OCI-LY3 (cell line): ENCODE data around the gene TNK2.
A peak's percentile ranks its signal among the peaks of the same experiment; 100 is the strongest.

Experiments
- H2AFZ ChIP-seq: fragments of 200-600, 300-600 bp; shearing (Covaris generic); 2 replicates; pipeline ENCODE4 v1.6.0; 2014; ENCODE audit warnings: antibody characterized with exemption, low read depth, low read length
- H3K27ac ChIP-seq: fragments of 200-600, 300-600 bp; sonication (generic); 2 replicates; pipeline ENCODE4 v1.5.1; 2014; ENCODE audit warnings: mild to moderate bottlenecking, low read length, moderate library complexity, mixed read lengths
- H3K27me3 ChIP-seq: fragments of 200-600, 300-600 bp; sonication (generic); 2 replicates; pipeline ENCODE4 v1.6.1; 2014; ENCODE audit warnings: low read depth, low read length, mixed read lengths
- H3K36me3 ChIP-seq: fragments of 200-600, 300-600 bp; sonication (generic); replicated peaks from 2 replicates; pipeline ENCODE3; 2014; ENCODE audit warnings: low read depth, low read length, mixed read lengths
- H3K4me1 ChIP-seq: fragments of 300-600, 200-600 bp; sonication (generic); 2 replicates; pipeline ENCODE4 v1.6.1; 2014; ENCODE audit warnings: low read length, mixed read lengths
- H3K4me2 ChIP-seq: fragments of 200-600, 300-600 bp; sonication (generic); 2 replicates; pipeline ENCODE4 v1.6.1; 2014; ENCODE audit warnings: low read length, mixed read lengths
- H3K4me3 ChIP-seq: fragments of 300-600, 200-600 bp; sonication (generic); 2 replicates; pipeline ENCODE4 v1.5.1; 2014; ENCODE audit warnings: antibody characterized with exemption, mild to moderate bottlenecking, low read length, moderate library complexity
- H3K79me2 ChIP-seq: fragments of 300-600, 200-600 bp; shearing (Covaris generic); 2 replicates; pipeline ENCODE4 v1.6.1; 2014; ENCODE audit warnings: mild to moderate bottlenecking, low read length, mixed read lengths
- H3K9ac ChIP-seq: fragments of 300-600, 200-600 bp; shearing (Covaris generic); 2 replicates; pipeline ENCODE4 v1.6.0; 2014; ENCODE audit warnings: mild to moderate bottlenecking, low read length, moderate library complexity
- H3K9me3 ChIP-seq: fragments of 200-600, 300-600 bp; shearing (Covaris generic); 2 replicates; pipeline ENCODE4 v1.6.1; 2014; ENCODE audit warnings: low read length, mixed read lengths; ENCODE audit not compliant: insufficient read depth
- H4K20me1 ChIP-seq: fragments of 200-600, 300-600 bp; sonication (generic); 2 replicates; pipeline ENCODE4 v1.6.1; 2016; ENCODE audit warnings: low read length, mixed read lengths; ENCODE audit not compliant: insufficient read depth
- CTCF ChIP-seq: fragments of 200-600, 300-600 bp; sonication (generic); IDR thresholded peaks from 2 replicates; pipeline ENCODE4 v1.5.1; 2014; ENCODE audit warnings: antibody characterized with exemption, low read length, low read depth
- EZH2phosphoT487 ChIP-seq: fragments of 200-600 bp; shearing (Covaris generic); IDR thresholded peaks from 2 replicates; pipeline ENCODE4 v1.6.1; 2018; ENCODE audit warnings: antibody characterized with exemption, mixed run types, low read depth

TNK2 gene

DNA sequence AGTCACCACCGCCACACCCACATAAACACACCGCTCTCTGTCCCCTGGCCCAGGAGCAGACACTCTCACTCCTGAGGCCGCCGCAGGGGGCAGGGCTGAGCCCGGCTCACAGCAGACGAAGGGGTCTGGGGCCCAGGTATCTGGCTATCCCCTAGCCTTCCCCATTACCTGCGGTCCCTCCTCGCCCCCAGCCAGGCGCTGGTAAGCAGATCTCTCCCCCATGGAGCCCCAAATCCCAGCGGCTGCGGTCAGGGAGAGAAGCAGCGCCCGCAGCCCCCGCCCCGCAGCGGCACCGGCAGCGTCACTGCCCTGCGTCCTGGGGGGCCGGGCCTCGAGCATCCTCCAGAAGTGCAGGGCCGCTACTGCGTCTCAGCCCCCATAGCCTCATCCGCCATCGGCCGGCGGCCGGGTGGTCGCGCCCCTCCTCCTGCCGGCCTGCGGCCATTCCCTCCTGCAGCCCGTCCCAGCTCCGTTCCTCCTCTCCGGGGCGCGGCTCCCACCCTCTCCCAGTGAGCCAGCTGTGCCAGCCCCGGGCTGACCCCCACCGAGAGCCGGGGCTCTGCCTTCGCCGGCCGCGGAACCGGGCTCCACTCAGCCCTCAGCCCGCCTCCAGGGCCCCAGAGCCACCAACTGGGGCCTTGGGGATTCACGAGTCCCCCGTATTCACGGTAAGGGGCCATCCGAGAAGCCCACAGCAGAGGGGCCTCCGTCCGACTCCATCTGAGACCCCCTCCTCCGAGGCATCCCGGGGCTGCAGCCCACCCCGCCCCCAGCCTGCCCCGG is 13.1 kb downstream of the TNK2 start:
- Histone ChIP-seq H3K27ac (peak overlapping the region; percentile 30), H2AFZ (no peak overlapping the region; the same call in 1 of the 2 replicates)

GRCh38 chr3:195893916-195894465 is 14.4 kb downstream of the TNK2 start:
- no peaks in the 10 kb centered on the region for H3K9me3 ChIP-seq
- no peak for TF ChIP-seq EZH2phosphoT487
- TF ChIP-seq CTCF, result no peak
- H3K36me3 ChIP-seq, result no peaks in the 10 kb centered on the region
- peaks cover 10% of the 10 kb centered on the region for H3K4me1 ChIP-seq
- peak overlapping the region; percentile 46; the same call in 1 of the 2 replicates for H3K9ac ChIP-seq
- H2AFZ ChIP-seq, result no peak overlapping the region
- H3K4me3 ChIP-seq, result peak overlapping the region; percentile 93
- H3K79me2 ChIP-seq, result peaks cover 16% of the 10 kb centered on the region; the same call in 1 of the 2 replicates
- peak overlapping the region; percentile 100 for H3K4me2 ChIP-seq
- H3K27ac ChIP-seq, result no peak overlapping the region
- peaks cover 3% of the 10 kb centered on the region for H4K20me1 ChIP-seq
- H3K27me3 ChIP-seq, result no peaks in the 10 kb centered on the region

More for the DNA sequence above, 13.1 kb downstream of the TNK2 start:
- H3K79me2 ChIP-seq, result peaks cover 21% of the 10 kb centered on the region; the same call in 1 of the 2 replicates
- H3K36me3 ChIP-seq, result no peaks in the 10 kb centered on the region
- H3K9me3 ChIP-seq, result no peaks in the 10 kb centered on the region
- H3K4me3 ChIP-seq, result peak overlapping the region; percentile 93
- H3K27me3 ChIP-seq, result no peaks in the 10 kb centered on the region
- peak overlapping the region; percentile 100 for H3K4me2 ChIP-seq
- H3K9ac ChIP-seq, result peak overlapping the region; percentile 46
- H3K4me1 ChIP-seq, result peaks cover 10% of the 10 kb centered on the region
- H4K20me1 ChIP-seq, result peaks cover 3% of the 10 kb centered on the region
- TF ChIP-seq CTCF (no peak), EZH2phosphoT487 (no peak)

DNA sequence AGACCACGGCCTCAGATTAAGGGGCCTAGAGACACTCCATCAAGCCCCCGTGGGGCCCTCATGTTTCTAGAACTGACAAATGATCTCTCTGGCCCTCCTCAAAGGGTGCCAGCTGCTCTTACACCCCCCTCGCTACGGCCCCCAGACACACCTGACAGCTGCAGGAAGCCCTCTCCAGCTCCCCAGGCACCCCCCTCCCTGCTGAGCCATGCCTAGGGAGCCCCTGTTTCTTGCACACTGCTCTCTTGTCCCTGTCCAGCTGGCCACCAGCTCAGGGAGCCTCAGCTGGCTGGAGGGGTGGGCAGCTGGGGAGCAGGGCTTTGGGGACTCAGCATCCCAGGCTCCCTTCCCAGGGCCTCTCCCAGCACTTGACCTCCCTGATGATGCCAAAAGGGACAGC is 14.8 kb downstream of the TNK2 start:
- no peak overlapping the region for H3K4me2 ChIP-seq

More for the DNA sequence above, 14.8 kb downstream of the TNK2 start:
- Histone ChIP-seq H3K36me3 (no peaks in the 10 kb centered on the region), H3K4me3 (no peak overlapping the region), H2AFZ (no peak overlapping the region), H3K4me1 (peaks cover 10% of the 10 kb centered on the region), H3K27me3 (no peaks in the 10 kb centered on the region), H3K79me2 (peaks cover 16% of the 10 kb centered on the region; the same call in 1 of the 2 replicates), H3K9ac (no peak overlapping the region), H3K9me3 (no peaks in the 10 kb centered on the region), H3K27ac (no peak overlapping the region), H4K20me1 (peaks cover 3% of the 10 kb centered on the region)
- no peak for TF ChIP-seq CTCF
